Activated CD4-positive, alpha-beta T cell treated with anti-CD3 and anti-CD28 coated beads, Interleukin-2, Interleukin-6, amounts not matched to agents 100 ng/mL and 50 ng/mL, durations not matched to agents 16 hours and 8 hours (primary cell): ENCODE data around the gene KCTD2.
A peak's percentile ranks its signal among the peaks of the same experiment; 100 is the strongest.

Source experiments
- DNase-seq: peaks from one replicate; pipeline ENCODE4 v3.0.0-alpha.2; 2020

Gene KCTD2

DNA sequence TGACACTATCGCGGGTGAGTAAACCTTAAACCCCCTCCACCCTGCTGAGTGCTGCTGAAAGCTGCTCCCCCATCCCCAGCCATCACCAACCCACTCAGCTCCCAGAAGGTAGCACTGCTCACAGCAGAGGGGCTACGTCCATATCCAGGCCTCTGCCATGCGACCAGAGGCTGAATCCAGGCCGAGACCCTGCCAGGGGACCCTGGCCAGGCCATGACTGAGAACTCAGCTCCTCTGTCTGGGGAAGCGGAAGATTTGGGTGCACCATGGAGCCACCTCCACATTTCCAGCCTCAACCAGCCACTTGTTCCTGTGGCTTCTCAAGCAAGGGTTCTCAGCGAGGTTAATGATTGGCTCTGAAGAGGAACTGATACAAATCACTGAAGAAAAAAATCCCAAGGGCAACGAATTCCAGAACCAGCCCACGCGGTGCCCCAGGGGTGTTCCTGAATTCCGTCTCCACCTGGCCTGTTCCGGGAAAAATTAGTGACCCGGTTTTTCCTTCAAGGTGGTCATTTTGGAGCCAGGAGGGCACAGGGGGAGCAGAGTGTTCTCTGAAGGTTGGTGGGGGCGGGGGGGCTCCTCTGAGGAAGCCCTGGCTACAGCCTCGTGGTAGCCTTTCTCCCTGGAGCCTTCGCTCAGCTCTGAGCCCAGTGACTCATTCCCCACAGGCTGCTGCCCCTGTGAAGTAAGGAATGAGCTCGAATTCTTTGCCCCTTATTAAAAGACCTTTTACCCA is 31.4 kb downstream of the KCTD2 start:
- no peak for DNase-seq

DNA sequence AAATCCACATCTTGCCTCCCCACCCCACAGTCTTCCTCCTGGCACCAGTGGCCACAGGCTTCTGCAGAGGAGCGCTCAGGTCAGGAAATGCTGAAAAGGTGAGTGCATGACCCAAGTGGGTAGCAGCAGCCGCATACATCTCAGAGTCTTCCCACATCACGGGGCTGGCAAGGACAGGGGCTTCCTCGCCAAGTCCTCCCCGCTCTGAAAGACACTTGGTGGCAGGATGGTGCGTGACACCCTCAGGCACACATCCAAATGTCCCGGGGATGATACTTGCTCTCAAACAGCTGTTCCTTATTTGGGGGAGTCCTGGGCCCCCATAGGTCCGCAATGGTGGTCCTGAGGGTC is 32.0 kb downstream of the KCTD2 start:
- no peak for DNase-seq

DNA sequence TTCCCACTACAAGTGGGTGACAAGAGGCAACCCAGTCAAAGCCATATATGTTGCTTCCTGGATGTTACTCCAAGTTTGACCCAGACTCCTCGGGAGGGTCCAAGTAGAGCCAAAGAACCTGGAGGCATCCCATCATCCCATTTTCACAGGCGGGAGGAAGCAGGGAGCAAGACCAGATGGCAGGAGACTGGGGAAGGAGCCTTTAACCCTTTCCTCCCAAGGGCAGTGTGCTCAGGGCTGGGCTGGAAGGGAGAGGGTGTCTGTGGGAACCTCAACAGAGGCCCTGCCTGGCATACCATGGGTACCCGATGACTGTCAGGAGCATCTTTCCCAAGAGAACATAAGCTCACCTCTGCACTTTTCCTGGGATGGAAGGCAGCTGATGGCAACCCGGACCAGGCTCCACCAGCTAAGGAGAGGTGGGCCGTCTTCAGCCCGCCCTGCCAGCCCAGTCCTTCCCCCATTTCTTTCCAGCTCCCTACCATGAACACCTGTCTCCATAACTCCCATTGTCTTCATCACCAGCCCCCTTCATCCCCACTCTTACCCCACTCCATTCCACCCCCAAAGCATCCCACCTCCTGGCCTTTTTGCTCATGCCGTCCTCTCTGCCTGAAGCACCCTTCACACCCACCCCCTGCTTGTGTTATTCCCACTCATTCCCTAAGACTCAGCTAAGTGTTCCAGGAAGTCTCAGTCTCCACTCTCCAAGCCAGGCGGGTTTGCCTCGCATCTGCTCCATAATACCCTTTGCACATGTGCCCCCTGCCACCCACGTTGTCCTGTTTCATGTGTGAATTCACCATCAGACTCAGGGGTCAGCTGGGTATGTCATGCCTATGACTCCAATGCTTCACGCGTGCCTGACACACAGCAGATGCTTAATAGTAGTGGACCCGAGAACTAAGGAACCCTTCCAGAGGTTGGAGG is 34.9 kb downstream of the KCTD2 start:
- DNase-seq, result no peak

DNA sequence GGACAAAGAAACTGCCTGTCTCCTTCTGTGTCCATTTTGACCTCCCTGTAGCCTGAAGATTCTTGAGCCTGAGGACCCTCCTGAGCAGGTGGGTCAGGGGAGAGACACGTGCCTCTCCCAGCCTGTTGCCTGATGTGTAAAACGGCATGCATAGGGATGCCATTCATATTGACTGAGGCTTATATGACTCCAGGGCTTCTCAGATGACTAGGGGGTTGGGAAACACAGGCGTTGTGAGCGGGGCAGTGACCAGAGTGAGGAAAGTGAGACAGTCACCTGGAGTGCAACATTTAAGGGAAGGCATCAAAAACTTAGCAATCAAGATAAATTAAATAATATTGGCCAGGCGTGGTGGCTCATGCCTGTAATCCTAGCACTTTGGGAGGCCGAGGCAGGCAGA is 35.7 kb downstream of the KCTD2 start:
- DNase-seq, result no peak

DNA sequence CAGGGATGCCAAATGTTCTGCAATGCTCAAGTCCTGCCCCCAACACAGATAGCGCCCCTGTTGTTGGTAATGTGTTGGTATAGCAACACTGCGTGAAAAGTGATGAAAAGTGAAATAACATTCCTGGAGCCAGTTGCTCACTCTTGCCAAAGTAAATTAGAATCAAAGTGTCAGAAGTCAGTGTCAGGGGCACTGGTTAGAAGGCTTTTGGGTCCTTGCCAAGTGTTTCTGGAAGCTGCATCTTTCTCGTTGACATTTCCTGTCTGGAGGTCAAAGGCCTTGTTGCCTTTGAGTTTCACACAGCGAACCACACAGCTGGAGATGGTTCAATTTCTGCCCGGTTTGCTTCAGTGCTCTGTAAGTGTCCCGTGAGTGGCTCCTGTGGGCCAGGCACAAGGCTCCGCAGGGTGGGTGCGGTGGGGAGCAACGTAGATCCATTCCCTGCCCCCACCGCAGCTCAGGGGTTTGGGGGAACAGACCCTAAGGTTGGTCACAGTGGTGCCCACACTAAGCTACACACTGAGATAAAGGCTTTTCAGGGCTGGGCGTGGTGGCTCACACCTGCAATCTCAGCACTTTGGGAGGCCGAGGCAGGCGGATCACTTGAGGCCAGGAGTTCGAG is 37.1 kb downstream of the KCTD2 start:
- DNase-seq, result no peak

DNA sequence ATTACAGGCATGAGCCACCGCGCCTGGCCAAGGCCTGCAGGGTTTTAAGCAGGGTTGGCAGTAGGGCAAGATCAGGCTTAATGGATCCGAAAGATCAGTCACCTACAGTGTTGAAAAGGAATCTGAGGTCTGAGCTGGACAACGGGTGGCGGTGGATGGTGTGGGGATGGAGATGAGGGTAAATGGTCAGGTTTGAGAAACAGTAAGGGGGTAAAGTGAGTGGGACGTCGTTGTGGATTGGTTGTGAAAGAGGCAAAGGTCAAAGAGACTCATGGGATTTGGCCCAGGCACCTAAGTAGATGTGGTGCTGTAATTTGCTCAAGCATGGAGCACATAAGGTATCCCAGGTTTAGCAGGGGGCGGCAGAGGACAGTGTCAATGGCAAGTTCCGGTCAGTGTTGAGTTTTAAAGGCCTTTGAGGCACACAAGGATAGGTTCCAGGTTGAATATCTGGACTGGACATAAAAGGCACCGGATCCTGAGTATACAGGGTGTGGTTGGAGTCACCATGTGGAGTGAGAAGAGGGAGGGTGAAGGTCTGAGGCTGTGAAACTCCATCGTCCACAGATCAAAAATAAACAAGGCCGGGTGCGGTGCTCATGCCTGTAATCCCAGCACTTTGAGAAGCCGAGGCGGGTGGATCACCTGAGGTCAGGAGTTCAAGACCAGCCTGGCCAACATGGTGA is 39.6 kb downstream of the KCTD2 start:
- DNase-seq, result no peak

DNA sequence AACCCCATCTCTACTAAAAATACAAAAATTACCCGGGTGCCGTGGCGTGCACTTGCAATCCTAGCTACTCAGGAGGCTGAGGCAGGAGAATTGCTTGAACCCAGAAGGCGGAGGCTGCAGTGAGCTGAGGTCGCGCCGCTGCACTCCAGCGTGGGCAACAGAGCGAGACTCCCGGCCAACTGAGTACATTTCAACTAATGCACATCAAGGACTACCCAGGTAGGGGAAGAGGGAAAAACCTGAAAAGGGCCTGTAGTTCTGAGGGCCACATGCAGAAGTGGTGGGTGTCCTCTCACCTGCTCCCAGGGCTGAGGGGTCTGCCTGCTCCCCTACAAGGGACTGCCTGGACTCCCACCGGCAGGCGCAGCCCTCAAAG is 40.1 kb downstream of the KCTD2 start:
- DNase-seq, result no peak

DNA sequence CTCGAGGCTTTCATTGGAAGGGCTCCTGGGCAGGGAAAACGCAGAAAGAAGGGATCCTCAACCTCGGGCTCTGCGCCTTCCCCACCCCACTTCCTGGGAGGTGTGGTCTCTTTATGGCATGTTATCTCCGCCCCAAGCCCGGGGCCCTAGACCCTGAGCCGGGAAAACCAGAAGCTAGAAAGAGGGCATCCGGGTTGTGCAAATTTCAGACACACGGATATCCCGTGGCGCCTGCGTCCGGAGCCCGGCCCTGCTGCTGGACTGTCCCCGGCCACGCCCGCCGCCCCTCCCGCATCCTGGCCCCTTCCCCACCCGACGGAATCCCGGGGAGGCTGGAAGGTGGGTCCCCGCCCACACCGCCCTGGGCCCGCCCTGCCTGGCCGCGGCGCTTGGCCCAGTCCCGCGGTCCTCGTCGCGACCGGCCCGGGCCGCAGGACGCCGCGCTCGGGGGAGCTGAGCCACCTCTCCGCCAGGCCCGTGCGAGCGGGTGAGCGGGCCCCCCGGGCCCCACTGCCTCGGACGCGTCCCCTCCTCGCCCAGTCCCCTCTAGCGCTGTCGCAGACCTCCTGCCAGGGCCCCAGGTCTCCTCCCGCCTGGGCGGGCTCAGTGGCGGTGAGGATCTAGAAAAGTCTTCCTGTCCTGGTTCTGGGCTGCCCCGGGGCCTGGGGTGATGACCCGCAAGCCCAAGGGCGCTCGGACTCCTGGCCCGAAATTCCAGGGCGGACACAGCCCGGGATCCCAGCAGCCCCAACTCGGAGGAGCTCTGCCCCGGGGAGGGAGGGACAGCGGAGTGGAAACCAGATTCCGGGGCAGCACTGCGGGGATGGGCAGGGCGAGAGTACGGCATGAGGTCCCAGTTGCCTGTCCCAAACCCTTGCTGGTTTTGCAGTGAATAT is 40.8 kb downstream of the KCTD2 start, which contains the start of gene SLC16A5:
TSS of gene SLC16A5 (plus strand) at position 397 of the 896 bp plus-strand sequence. CDS start 5,683 bp downstream, outside the sequence.
- DNase-seq, result peak; percentile 51

DNA sequence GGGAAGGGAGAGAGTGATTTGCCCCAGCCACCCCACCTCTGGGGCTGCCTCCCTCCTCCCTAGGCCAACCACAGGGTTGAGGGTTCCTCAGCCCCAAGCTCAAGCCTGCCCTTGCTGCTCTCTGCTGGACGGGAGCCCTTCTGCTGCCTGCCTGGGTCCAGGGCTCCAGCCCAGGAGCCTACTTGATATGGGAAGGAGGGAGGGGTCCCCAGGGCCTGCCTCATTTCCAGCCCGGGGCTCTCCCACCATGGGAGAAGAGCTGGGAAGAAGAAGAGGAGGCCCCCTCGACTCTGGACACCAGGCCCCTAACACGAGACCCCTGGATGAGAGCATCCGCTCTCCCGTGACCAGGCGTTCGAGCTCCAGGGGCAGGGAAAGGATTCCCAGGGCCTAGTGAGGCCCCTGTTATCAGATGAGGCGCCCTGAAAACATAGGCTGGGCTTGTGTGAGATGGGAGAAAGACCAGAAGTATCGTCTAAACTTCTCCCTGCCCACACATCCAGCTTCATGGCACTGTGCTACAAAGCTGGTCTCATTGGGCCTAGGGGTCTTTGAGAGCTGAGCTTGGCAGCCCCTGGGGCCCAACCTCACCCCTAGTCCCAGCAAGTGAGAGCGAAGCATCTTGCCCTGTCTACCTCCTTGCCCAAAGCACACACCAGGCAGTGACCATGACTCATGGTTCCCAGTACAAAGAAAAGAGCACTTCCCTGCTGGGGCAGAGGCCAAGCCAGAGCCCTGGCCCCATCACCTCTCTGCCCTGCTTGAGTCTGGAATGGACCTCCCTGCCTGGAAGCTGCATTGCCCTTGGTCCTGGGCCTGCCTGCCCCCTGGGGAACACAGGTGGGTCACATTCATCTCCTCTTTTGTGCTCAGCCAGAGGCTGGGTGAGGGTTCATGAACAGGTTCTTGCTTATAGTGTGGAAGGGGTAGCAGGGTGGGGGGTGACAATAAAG is 41.7 kb downstream of the KCTD2 start:
- DNase-seq, result no peak

DNA sequence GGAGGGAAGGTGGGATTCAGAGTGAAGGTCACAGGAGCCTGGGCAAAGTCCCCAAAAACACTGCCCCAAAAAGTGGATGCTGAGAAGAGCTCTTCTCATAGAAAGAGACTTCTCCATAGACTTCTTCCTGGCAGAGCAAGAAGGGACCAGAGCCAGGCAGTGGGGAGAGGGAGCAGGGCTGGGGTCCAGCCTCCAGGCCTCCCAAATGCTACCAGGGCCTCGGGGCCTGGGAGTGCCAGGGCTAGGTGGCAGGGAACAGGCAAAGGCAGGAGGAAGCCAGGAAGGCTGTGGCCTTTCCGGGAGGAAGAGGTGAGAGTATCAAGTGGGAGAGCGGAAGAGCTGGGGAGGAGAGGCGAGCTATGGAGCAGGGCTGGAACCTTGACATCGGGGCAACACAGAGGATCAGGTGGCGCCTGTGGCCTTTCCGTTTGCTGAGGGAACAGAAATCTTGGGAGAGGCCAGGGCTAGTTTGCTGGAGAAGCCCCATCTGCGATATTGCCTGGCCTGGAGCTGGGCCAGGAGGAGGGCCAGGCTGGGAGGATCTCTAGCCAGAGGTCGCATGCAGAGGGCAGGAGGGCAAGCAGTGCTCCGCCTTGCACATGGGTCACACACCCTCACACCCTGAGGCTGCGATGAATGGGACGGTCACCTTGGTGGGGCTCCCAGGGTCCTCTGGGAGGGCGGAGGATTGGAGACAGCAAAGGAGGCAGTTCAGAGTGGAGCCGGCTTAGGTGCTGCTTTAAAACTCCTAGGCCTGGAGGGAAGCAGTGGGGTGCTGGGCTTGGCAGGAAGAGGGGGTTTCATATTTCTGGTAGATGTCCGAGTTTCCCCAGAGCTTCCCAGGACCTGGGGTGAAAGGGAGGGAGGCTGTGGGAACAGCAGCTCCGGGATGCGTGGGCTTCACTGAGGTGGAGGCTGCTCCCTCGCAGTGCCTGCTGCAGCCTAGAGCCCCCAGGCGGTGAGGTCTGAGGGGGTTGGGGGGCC is 44.1 kb downstream of the KCTD2 start:
- no peak for DNase-seq

DNA sequence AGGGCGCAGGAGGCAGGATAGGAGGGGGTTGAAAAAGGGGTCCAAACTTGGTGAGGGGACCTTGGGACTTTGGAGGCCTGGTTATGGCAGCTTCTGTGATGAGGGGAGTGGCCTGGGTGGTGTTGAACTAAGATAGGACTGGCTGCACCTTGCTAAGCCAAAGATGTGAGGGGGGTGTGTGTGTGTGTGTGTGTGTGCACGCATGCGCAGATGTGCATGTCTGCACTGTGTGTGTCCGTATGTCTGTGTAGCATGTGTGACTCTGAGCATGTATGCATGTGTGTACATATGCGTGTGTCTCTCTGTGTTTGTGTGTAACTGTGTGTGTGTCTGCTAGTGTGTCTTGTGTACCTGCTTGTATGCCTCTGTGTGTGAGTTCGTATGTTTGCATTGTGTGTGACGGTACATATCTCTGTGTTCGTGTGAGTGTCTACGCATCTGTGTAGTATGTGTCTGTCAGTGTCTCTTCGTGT is 44.9 kb downstream of the KCTD2 start:
- DNase-seq, result no peak

DNA sequence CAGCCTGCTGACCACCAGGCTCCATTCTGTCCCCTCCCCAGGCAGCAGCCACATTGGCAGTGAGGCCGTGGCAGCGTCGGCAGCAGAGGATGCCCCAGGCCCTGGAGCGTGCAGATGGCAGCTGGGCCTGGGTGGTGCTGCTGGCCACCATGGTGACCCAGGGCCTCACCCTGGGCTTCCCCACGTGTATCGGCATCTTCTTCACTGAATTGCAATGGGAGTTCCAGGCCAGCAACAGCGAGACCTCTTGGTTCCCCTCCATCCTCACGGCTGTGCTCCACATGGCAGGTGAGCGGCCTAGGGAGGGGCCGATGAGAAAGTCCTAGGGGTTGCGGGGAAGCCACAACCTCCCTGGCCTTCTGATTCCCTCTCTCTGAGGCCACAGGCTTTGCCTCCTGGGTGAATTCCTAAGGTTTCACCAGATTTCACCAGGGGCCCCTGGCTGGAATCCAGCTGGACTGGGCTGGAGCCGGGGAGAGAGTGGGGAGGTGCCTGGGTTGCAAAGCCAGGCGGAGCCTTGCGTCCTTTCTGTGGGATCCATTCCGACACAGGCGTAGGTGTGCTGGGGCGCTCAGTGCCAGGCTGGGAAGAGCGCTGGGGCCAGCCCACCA is 46.6 kb downstream of the KCTD2 start:
- DNase-seq, result no peak

DNA sequence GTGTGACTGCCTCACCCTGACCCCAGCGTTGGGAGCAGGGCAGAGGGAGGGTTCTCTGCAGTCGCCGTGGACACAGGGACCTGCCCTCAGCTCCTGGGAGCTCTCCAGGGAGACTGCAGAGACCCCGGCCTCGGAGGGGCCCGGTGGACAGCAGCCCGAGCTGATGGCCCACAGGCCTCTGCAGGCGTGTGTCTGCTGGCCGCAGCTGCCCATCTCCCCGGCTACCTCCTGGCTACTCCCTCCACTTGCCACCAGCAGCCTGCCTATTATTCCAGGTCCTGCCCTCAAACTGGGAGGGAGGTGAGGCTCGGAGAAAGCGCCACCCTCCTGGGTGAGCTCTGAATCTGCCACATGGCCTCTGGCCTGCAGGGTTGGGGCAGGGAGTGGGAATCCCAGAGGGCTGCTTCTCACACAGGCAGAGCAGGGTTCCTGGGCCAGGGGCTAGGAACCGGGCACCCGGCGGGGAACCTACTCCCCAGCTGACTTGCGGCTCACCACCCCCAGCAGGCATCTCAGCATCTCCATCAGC is 47.9 kb downstream of the KCTD2 start:
- no peak for DNase-seq

DNA sequence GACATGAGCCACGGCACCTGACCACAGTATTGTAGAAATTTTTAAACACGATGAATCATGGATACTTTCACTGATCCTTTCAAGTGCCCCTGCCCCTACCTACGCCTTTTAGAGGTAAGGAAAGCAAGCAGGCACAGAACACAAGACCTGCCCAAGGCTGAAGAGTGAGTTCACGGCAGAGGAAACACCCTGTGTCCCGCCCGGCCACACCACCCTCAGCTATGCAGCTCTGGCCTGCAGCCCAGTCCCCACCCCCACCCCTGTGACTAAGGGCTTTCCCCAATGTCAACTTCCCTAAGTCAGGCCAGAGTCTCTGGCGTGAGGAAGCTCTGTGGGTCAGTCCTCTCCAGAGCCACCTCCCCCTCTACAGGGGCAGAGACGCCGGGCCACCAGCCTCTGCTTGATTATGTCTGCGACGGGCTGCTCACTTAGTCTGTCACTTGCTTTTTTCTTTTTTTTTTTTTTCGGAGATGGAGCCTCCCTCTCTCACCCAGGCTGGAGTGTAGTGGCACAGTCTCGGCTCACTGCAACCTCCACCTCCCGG is 49.1 kb downstream of the KCTD2 start:
- no peak for DNase-seq

DNA sequence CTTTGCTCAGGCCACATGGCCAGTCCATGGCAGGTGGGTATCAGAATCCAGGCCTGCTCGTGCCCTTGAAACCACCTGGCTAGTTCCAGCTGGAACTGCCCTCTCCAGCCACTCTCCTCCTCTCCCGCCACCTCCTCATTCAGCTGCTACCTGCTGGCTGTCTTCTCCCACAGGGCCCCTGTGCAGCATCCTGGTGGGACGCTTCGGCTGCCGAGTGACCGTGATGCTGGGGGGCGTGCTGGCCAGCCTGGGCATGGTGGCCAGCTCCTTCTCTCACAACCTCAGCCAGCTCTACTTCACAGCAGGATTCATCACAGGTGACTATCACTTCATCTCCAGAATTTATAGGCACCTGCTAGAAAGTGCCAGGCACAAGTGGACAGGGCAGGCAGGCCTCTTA is 50.8 kb downstream of the KCTD2 start:
- DNase-seq, result no peak

DNA sequence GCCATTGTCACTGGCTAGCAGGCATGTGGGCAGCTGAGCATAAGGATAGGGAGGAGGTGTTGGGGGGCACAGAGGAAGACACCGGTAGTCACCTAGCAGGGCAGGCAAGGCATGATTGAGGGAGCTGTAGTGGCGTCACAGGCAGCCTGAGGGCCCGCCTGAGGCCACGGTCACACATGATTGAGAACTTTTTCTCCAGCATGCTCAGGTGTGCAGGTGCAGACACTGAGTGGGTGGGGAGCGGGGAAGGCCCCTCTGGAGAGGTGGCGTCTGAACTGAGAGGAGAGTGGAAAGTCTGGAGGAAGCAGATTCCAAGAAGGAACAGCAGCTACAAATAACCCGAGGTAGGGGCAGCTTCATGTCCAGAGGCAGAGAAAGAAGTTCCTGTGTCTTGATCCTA is 51.8 kb downstream of the KCTD2 start:
- DNase-seq, result no peak

DNA sequence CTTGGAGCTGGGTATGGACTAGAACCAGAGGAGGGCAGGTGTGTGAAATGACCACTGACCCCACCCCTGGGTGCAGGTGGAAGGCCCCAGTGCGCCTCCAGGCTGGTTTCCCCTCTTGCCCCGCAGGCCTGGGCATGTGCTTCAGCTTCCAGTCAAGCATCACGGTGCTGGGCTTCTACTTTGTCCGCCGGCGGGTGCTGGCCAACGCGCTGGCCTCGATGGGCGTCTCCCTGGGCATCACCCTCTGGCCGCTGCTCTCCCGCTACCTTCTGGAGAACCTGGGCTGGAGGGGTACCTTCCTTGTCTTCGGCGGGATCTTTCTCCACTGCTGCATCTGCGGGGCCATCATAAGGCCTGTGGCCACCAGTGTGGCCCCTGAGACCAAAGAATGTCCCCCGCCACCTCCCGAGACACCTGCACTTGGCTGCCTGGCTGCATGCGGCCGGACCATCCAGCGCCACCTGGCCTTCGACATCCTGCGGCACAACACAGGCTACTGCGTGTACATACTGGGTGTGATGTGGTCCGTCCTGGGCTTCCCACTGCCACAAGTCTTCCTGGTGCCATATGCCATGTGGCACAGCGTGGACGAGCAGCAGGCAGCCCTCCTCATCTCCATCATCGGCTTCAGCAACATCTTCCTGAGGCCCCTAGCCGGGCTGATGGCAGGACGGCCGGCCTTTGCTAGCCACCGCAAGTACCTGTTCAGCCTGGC is 53.0 kb downstream of the KCTD2 start:
- no peak for DNase-seq

DNA sequence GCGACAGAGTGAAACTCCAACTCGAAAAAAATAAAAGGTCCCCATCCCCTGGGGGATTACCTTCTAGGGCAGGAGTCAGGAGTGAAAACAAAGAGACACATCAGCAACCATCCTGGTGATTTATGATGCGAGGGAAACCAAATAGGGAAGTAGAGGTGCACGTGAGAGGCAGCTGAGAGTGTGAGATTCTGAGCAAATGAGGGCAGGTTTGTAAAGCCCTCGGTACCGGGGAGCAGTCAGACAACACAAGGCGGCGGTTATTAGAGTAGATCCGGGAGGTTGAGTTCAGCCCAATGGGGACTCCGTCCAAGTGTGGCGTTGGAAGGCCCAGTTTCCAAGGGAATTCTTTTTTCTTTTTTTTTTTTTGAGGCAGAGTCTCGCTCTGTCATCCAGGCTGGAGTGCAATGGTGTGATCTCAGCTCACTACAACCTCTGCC is 55.4 kb downstream of the KCTD2 start:
- DNase-seq, result no peak
